ENCODE data around the gene SEMG2.

DNA sequence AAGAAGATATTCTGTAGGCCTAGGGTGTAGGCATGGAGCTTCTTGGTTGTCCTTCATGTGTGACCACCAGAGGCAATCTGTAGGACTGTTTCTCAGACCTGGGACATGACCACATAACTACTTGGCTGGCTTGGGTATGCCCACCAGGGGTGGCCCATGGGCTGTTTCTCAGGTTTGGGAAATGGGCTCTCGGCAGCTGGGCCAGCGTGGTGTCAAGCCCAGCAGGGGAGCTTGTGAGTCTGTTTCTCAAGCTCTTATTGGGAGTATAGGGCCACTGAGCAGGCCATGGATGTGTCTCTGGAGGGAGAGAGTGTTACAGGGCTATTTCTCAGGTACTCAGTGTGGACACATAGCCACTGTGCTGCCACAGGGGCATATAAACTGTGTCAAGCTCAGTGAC lies 2.5 kb upstream of the SEMG2 start:
- TF ChIP-seq, protein P1, sequence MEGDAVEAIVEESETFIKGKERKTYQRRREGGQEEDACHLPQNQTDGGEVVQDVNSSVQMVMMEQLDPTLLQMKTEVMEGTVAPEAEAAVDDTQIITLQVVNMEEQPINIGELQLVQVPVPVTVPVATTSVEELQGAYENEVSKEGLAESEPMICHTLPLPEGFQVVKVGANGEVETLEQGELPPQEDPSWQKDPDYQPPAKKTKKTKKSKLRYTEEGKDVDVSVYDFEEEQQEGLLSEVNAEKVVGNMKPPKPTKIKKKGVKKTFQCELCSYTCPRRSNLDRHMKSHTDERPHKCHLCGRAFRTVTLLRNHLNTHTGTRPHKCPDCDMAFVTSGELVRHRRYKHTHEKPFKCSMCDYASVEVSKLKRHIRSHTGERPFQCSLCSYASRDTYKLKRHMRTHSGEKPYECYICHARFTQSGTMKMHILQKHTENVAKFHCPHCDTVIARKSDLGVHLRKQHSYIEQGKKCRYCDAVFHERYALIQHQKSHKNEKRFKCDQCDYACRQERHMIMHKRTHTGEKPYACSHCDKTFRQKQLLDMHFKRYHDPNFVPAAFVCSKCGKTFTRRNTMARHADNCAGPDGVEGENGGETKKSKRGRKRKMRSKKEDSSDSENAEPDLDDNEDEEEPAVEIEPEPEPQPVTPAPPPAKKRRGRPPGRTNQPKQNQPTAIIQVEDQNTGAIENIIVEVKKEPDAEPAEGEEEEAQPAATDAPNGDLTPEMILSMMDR (IDR thresholded peaks at IDR 0.05): no peak
- no peak for TF ChIP-seq EP300 (IDR thresholded peaks at IDR 0.05)
